ENCODE measurements around the gene RIMS4.

The RIMS4 gene

GRCh38 chr20:44758247-44759101 is 51.9 kb downstream of the RIMS4 start:
- TF ChIP-seq POLR2AphosphoS5 (IDR thresholded peaks at IDR 0.05; ENCODE audit: borderline replicate concordance, low read depth, low read length) (no peak), EZH2 (IDR thresholded peaks at IDR 0.05) (no peak), FOXP2 (optimal IDR thresholded peaks at IDR 0.05; ENCODE audit: control extremely low read depth, extremely low read length, insufficient read depth) (no peak)
- Histone ChIP-seq H3K4me3 (no peak overlapping the region), H3K9ac (ENCODE audit: insufficient read length) (no peak overlapping the region), H3K27ac (no peak overlapping the region), H3K9me3 (ENCODE audit: low read depth, low read length) (no peaks in the 10 kb centered on the region), H3K36me3 (ENCODE audit: insufficient read depth, low read length) (no peaks in the 10 kb centered on the region)
- no peak for DNase-seq (ENCODE audit: low read depth, low spot score)

- Histone ChIP-seq H3K9ac (ENCODE audit: insufficient read length) (no peak overlapping the region), H3K4me3 (no peak overlapping the region), H3K36me3 (ENCODE audit: insufficient read depth, low read length) (no peaks in the 10 kb centered on the region), H3K9me3 (ENCODE audit: low read depth, low read length) (no peaks in the 10 kb centered on the region), H3K27ac (no peak overlapping the region)
- no peak for DNase-seq (ENCODE audit: low read depth, low spot score)
- TF ChIP-seq EZH2 (IDR thresholded peaks at IDR 0.05), result no peak
- TF ChIP-seq POLR2AphosphoS5 (IDR thresholded peaks at IDR 0.05; ENCODE audit: borderline replicate concordance, low read depth, low read length), result no peak
- TF ChIP-seq FOXP2 (optimal IDR thresholded peaks at IDR 0.05; ENCODE audit: control extremely low read depth, extremely low read length, insufficient read depth), result no peak
Observed at GRCh38 chr20:44756956-44757355, 53.4 kb downstream of the RIMS4 start.

- TF ChIP-seq POLR2AphosphoS5 (IDR thresholded peaks at IDR 0.05; ENCODE audit: borderline replicate concordance, low read depth, low read length) (no peak), EZH2 (IDR thresholded peaks at IDR 0.05) (no peak)
- H3K36me3 ChIP-seq (ENCODE audit: insufficient read depth, low read length), result no peaks in the 10 kb centered on the region
- no peak overlapping the region for H3K9ac ChIP-seq (ENCODE audit: insufficient read length)
- H3K9me3 ChIP-seq (ENCODE audit: low read depth, low read length), result no peaks in the 10 kb centered on the region
- no peak overlapping the region for H3K4me3 ChIP-seq
- no peak overlapping the region for H3K27ac ChIP-seq
- DNase-seq (ENCODE audit: low read depth, low spot score), result no peak
Observed at GRCh38 chr20:44756011-44756688, 54.2 kb downstream of the RIMS4 start.

GRCh38 chr20:44754554-44754953 is 55.8 kb downstream of the RIMS4 start:
- Histone ChIP-seq H3K9ac (ENCODE audit: insufficient read length) (no peak overlapping the region), H3K4me3 (no peak overlapping the region), H3K36me3 (ENCODE audit: insufficient read depth, low read length) (no peaks in the 10 kb centered on the region), H3K9me3 (ENCODE audit: low read depth, low read length) (no peaks in the 10 kb centered on the region), H3K27ac (no peak overlapping the region)
- TF ChIP-seq POLR2AphosphoS5 (IDR thresholded peaks at IDR 0.05; ENCODE audit: borderline replicate concordance, low read depth, low read length) (no peak), EZH2 (IDR thresholded peaks at IDR 0.05) (no peak), FOXP2 (optimal IDR thresholded peaks at IDR 0.05; ENCODE audit: control extremely low read depth, extremely low read length, insufficient read depth) (no peak)
- no peak for DNase-seq (ENCODE audit: low read depth, low spot score)

- no peak overlapping the region for H3K27ac ChIP-seq
- no peaks in the 10 kb centered on the region for H3K9me3 ChIP-seq (ENCODE audit: low read depth, low read length)
- no peak overlapping the region for H3K9ac ChIP-seq (ENCODE audit: insufficient read length)
- H3K4me3 ChIP-seq, result no peak overlapping the region
- no peak for DNase-seq (ENCODE audit: low read depth, low spot score)
- H3K36me3 ChIP-seq (ENCODE audit: insufficient read depth, low read length), result no peaks in the 10 kb centered on the region
- no peak for TF ChIP-seq EZH2 (IDR thresholded peaks at IDR 0.05)
- no peak for TF ChIP-seq POLR2AphosphoS5 (IDR thresholded peaks at IDR 0.05; ENCODE audit: borderline replicate concordance, low read depth, low read length)
- TF ChIP-seq FOXP2 (optimal IDR thresholded peaks at IDR 0.05; ENCODE audit: control extremely low read depth, extremely low read length, insufficient read depth), result no peak
Observed at GRCh38 chr20:44752099-44752931, 58.0 kb downstream of the RIMS4 start.

- Histone ChIP-seq H3K36me3 (ENCODE audit: insufficient read depth, low read length) (no peaks in the 10 kb centered on the region), H3K4me3 (no peak overlapping the region), H3K9ac (ENCODE audit: insufficient read length) (no peak overlapping the region), H3K27ac (no peak overlapping the region), H3K9me3 (ENCODE audit: low read depth, low read length) (no peaks in the 10 kb centered on the region)
- no peak for TF ChIP-seq EZH2 (IDR thresholded peaks at IDR 0.05)
- TF ChIP-seq POLR2AphosphoS5 (IDR thresholded peaks at IDR 0.05; ENCODE audit: borderline replicate concordance, low read depth, low read length), result no peak
- no peak for TF ChIP-seq FOXP2 (optimal IDR thresholded peaks at IDR 0.05; ENCODE audit: control extremely low read depth, extremely low read length, insufficient read depth)
- DNase-seq (ENCODE audit: low read depth, low spot score), result no peak
Observed at GRCh38 chr20:44750081-44750805, 60.1 kb downstream of the RIMS4 start.

GRCh38 chr20:44748005-44748370 is 62.4 kb downstream of the RIMS4 start:
- no peak for DNase-seq (ENCODE audit: low read depth, low spot score)
- H3K27ac ChIP-seq, result no peak overlapping the region
- no peaks in the 10 kb centered on the region for H3K36me3 ChIP-seq (ENCODE audit: insufficient read depth, low read length)
- H3K4me3 ChIP-seq, result no peak overlapping the region
- no peaks in the 10 kb centered on the region for H3K9me3 ChIP-seq (ENCODE audit: low read depth, low read length)
- no peak overlapping the region for H3K9ac ChIP-seq (ENCODE audit: insufficient read length)
- TF ChIP-seq EZH2 (IDR thresholded peaks at IDR 0.05), result no peak
- TF ChIP-seq FOXP2 (optimal IDR thresholded peaks at IDR 0.05; ENCODE audit: control extremely low read depth, extremely low read length, insufficient read depth), result no peak
- no peak for TF ChIP-seq POLR2AphosphoS5 (IDR thresholded peaks at IDR 0.05; ENCODE audit: borderline replicate concordance, low read depth, low read length)
